H9 (cell line): ENCODE measurements around the gene NHERF1. TPM values are rescaled to one million over a fixed set of nuclear protein-coding genes. Genes with fewer than 3 reads are reported as not detected.

Experiments used
- DNase-seq: peaks from one replicate; pipeline ENCODE4 v3.0.0-alpha.2; 2017
- H2AFZ ChIP-seq: one replicate; pipeline ENCODE4 v1.6.1; 2013; ENCODE audit warnings: mild to moderate bottlenecking, low read length, control low read depth, moderate library complexity
- H2AK5ac ChIP-seq: 2 replicates; pipeline ENCODE4 v1.6.1; 2013; ENCODE audit warnings: low read length, control low read depth, mixed read lengths; ENCODE audit not compliant: insufficient read length
- H2BK120ac ChIP-seq: one replicate; pipeline ENCODE4 v1.6.1; 2013; ENCODE audit warnings: low read depth, mild to moderate bottlenecking, low read length, control low read depth, inconsistent platforms; ENCODE audit not compliant: poor library complexity, severe bottlenecking
- H2BK12ac ChIP-seq: 2 replicates; pipeline ENCODE4 v1.6.1; 2013; ENCODE audit warnings: low read length, control low read depth, mixed read lengths, low read depth; ENCODE audit not compliant: insufficient read length
- H2BK15ac ChIP-seq: 2 replicates; pipeline ENCODE4 v1.6.1; 2013; ENCODE audit warnings: low read depth, low read length, control low read depth
- H2BK20ac ChIP-seq: one replicate; pipeline ENCODE4 v1.6.1; 2013; ENCODE audit warnings: low read depth, mild to moderate bottlenecking, low read length, control low read depth, inconsistent platforms; ENCODE audit not compliant: poor library complexity, severe bottlenecking
- H2BK5ac ChIP-seq: 2 replicates; pipeline ENCODE4 v1.6.1; 2013; ENCODE audit warnings: low read length, control low read depth, mixed read lengths; ENCODE audit not compliant: insufficient read length
- H3K14ac ChIP-seq: 2 replicates; pipeline ENCODE4 v1.6.1; 2013; ENCODE audit warnings: low read length, control low read depth; ENCODE audit not compliant: insufficient read depth
- H3K18ac ChIP-seq: 2 replicates; pipeline ENCODE4 v1.6.1; 2013; ENCODE audit warnings: low read depth, mild to moderate bottlenecking, mixed read lengths, low read length, control low read depth; ENCODE audit not compliant: insufficient read length
- H3K23ac ChIP-seq: 2 replicates; pipeline ENCODE4 v1.6.1; 2013; ENCODE audit warnings: low read length, control low read depth, mixed read lengths, low read depth; ENCODE audit not compliant: insufficient read length
- H3K23me2 ChIP-seq: 2 replicates; pipeline ENCODE4 v1.6.1; 2013; ENCODE audit warnings: low read depth, mild to moderate bottlenecking, mixed read lengths, low read length, control low read depth; ENCODE audit not compliant: insufficient read length, poor library complexity, severe bottlenecking
- H3K27ac ChIP-seq: 2 replicates; pipeline ENCODE4 v1.5.1; 2013; ENCODE audit warnings: low read length, control low read depth, mixed read lengths, low read depth; ENCODE audit not compliant: insufficient read length
- H3K27me3 ChIP-seq: 2 replicates; pipeline ENCODE4 v1.6.1; 2013; ENCODE audit warnings: low read length, control low read depth, inconsistent platforms; ENCODE audit not compliant: insufficient read depth
- H3K4ac ChIP-seq: 2 replicates; pipeline ENCODE4 v1.6.1; 2013; ENCODE audit warnings: low read depth, mild to moderate bottlenecking, control low read depth, inconsistent platforms, low read length, moderate library complexity
- H3K4me1 ChIP-seq: 2 replicates; pipeline ENCODE4 v1.6.1; 2013; ENCODE audit warnings: low read length, control low read depth, inconsistent platforms; ENCODE audit not compliant: insufficient read depth
- H3K4me2 ChIP-seq: 2 replicates; pipeline ENCODE4 v1.6.1; 2013; ENCODE audit warnings: low read length, control low read depth, mixed read lengths; ENCODE audit not compliant: insufficient read length, insufficient read depth
- H3K56ac ChIP-seq: 2 replicates; pipeline ENCODE4 v1.6.1; 2013; ENCODE audit warnings: low read depth, mild to moderate bottlenecking, mixed read lengths, low read length, control low read depth; ENCODE audit not compliant: insufficient read length
- H3K79me1 ChIP-seq: 2 replicates; pipeline ENCODE4 v1.6.1; 2013; ENCODE audit warnings: low read depth, mild to moderate bottlenecking, moderate library complexity, low read length, control low read depth, inconsistent platforms; ENCODE audit not compliant: insufficient read depth, poor library complexity, severe bottlenecking
- H3K79me2 ChIP-seq: 2 replicates; pipeline ENCODE4 v1.6.1; 2013; ENCODE audit warnings: low read length, control low read depth, inconsistent platforms; ENCODE audit not compliant: insufficient read depth
- H3K9ac ChIP-seq: 2 replicates; pipeline ENCODE4 v1.6.1; 2013; ENCODE audit warnings: low read length, control low read depth, mixed read lengths; ENCODE audit not compliant: insufficient read length; ENCODE audit errors: extremely low read depth
- H3K9me3 ChIP-seq: one replicate; pipeline ENCODE4 v1.6.1; 2013; ENCODE audit warnings: low read depth, low read length, inconsistent platforms; ENCODE audit not compliant: control insufficient read depth
- H3T11ph ChIP-seq: one replicate; pipeline ENCODE4 v1.6.1; 2013; ENCODE audit warnings: mild to moderate bottlenecking, low read length, control low read depth, inconsistent platforms
- H4K20me1 ChIP-seq: one replicate; pipeline ENCODE4 v1.6.1; 2013; ENCODE audit not compliant: control insufficient read depth, insufficient read length, insufficient read depth
- H4K5ac ChIP-seq: 2 replicates; pipeline ENCODE4 v1.6.1; 2013; ENCODE audit warnings: low read depth, mild to moderate bottlenecking, mixed read lengths, low read length, control low read depth; ENCODE audit not compliant: insufficient read length
- H4K8ac ChIP-seq: replicated peaks from 2 replicates; pipeline ENCODE4 v1.6.1; 2013; ENCODE audit warnings: low read length, control low read depth, mixed read lengths, low read depth; ENCODE audit not compliant: insufficient read length
- H4K91ac ChIP-seq: 2 replicates; pipeline ENCODE4 v1.6.1; 2013; ENCODE audit warnings: low read depth, mild to moderate bottlenecking, moderate library complexity, mixed read lengths, low read length, control low read depth; ENCODE audit not compliant: insufficient read length
- H3K27ac Mint-ChIP-seq, 3 experiments: 2 replicates in 2 of 3; 3 replicates in 1 of 3; pipeline ENCODE4 v1.8.0; 2020 to 2021; ENCODE audit warnings: mixed read lengths in 3 of 3, mild to moderate bottlenecking in 1 of 3, moderate library complexity in 1 of 3
- H3K27me3 Mint-ChIP-seq: 2 replicates; pipeline ENCODE4 v1.8.0; 2021; ENCODE audit warnings: low read depth, mild to moderate bottlenecking, moderate library complexity, mixed read lengths
- H3K36me3 Mint-ChIP-seq, 3 experiments: 2 replicates in 2 of 3; 3 replicates in 1 of 3; pipeline ENCODE4 v1.8.0; 2020 to 2021; ENCODE audit warnings: low read depth in 3 of 3, mixed read lengths in 3 of 3; ENCODE audit not compliant: insufficient read depth in 1 of 3
- H3K4me1 Mint-ChIP-seq, 2 experiments: 2 replicates each; pipeline ENCODE4 v1.8.0; 2020; ENCODE audit warnings: mixed read lengths in 2 of 2
- H3K4me3 Mint-ChIP-seq, 2 experiments: 2 replicates in 1 of 2; 3 replicates in 1 of 2; pipeline ENCODE4 v1.8.0; 2020 to 2021; ENCODE audit warnings: mild to moderate bottlenecking in 2 of 2, mixed read lengths in 2 of 2, moderate library complexity in 1 of 2
- H3K9me3 Mint-ChIP-seq, 2 experiments: 2 replicates in 1 of 2; 3 replicates in 1 of 2; pipeline ENCODE4 v1.8.0; 2020; ENCODE audit warnings: mild to moderate bottlenecking in 2 of 2, mixed read lengths in 2 of 2, moderate library complexity in 1 of 2
- WGBS: extraction: QIAGEN DNeasy Blood & Tissue Kit; methylation state at CpG from one replicate; pipeline ENCODE4 v1.1.7; 2013; ENCODE audit warnings: missing lambda C conversion rate, low lambda C conversion rate, mixed read lengths; ENCODE audit not compliant: insufficient read length; ENCODE audit errors: extremely low coverage; 5-methylcytosine and 5-hydroxymethylcytosine counted together
- total RNA-seq: library from RNA; stranded (reverse); gene quantifications from 2 replicates; pipeline ENCODE4 v1.2.1, GENCODE V29; 2021
- TF ChIP-seq, protein P1 (sequence below): fragments of 200-600 bp; sonication (generic); conservative IDR thresholded peaks from 3 replicates; pipeline ENCODE4 v1.8.0; 2021; ENCODE audit warnings: antibody characterized with exemption, mild to moderate bottlenecking

NHERF1 gene
- total RNA-seq, 1 experiment from 2014 or later = 74.4 TPM

GRCh38 chr17:74785096-74785980, 36.9 kb downstream of the NHERF1 start:
- no peak overlapping the region for H2BK20ac ChIP-seq
- peaks cover 0 to 38% (median 10%) of the 10 kb centered on the region in 3 experiments for H3K36me3 Mint-ChIP-seq
- H4K8ac ChIP-seq = no peak overlapping the region
- H3K27ac Mint-ChIP-seq = peak overlapping the region in 1 of 3 experiments; percentile 70; a peak in 3 of 7 replicates
- H3K79me1 ChIP-seq = no peaks in the 10 kb centered on the region
- no peak overlapping the region for H3K4me2 ChIP-seq
- H2AK5ac ChIP-seq = no peak overlapping the region
- H2BK120ac ChIP-seq = no peak overlapping the region
- peaks cover 18 to 25% of the 10 kb centered on the region in 2 experiments for H3K4me1 Mint-ChIP-seq
- H4K91ac ChIP-seq = no peak overlapping the region
- TF ChIP-seq, protein P1, sequence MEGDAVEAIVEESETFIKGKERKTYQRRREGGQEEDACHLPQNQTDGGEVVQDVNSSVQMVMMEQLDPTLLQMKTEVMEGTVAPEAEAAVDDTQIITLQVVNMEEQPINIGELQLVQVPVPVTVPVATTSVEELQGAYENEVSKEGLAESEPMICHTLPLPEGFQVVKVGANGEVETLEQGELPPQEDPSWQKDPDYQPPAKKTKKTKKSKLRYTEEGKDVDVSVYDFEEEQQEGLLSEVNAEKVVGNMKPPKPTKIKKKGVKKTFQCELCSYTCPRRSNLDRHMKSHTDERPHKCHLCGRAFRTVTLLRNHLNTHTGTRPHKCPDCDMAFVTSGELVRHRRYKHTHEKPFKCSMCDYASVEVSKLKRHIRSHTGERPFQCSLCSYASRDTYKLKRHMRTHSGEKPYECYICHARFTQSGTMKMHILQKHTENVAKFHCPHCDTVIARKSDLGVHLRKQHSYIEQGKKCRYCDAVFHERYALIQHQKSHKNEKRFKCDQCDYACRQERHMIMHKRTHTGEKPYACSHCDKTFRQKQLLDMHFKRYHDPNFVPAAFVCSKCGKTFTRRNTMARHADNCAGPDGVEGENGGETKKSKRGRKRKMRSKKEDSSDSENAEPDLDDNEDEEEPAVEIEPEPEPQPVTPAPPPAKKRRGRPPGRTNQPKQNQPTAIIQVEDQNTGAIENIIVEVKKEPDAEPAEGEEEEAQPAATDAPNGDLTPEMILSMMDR = peak; percentile 23; the same call in 2 of the 3 replicates
- no peaks in the 10 kb centered on the region for H3K9me3 Mint-ChIP-seq
- no peaks in the 10 kb centered on the region for H3K27me3 Mint-ChIP-seq
- no peak overlapping the region for H2BK12ac ChIP-seq
- no peak overlapping the region for H3K56ac ChIP-seq
- WGBS = no CpG with 5 or more reads among the region's 21 CpGs
- no peaks in the 10 kb centered on the region for H3K9me3 ChIP-seq
- H3K4me1 ChIP-seq = peaks cover 2% of the 10 kb centered on the region; the same call in 1 of the 2 replicates
- no peaks in the 10 kb centered on the region for H4K20me1 ChIP-seq
- H3K23ac ChIP-seq = no peak overlapping the region
- DNase-seq = no peak
- H3K79me2 ChIP-seq = no peaks in the 10 kb centered on the region
- H3T11ph ChIP-seq = no peak overlapping the region
- H2AFZ ChIP-seq = no peak overlapping the region
- H3K27ac ChIP-seq = no peak overlapping the region
- H2BK15ac ChIP-seq = no peak overlapping the region
- H3K27me3 ChIP-seq = no peaks in the 10 kb centered on the region
- H4K5ac ChIP-seq = no peak overlapping the region
- no peak overlapping the region for H3K4ac ChIP-seq
- H2BK5ac ChIP-seq = no peak overlapping the region
- no peak overlapping the region for H3K14ac ChIP-seq
- no peak overlapping the region for H3K18ac ChIP-seq
- H3K4me3 Mint-ChIP-seq = no peak overlapping the region
- H3K9ac ChIP-seq = no peak overlapping the region
- H3K23me2 ChIP-seq = no peaks in the 10 kb centered on the region
